H9 (cell line): ENCODE data around the gene TBC1D12. TPM values are rescaled to one million over a fixed set of nuclear protein-coding genes. Genes with fewer than 3 reads are reported as not detected.

Source experiments
- DNase-seq: peaks from one replicate; pipeline ENCODE4 v3.0.0-alpha.2; 2017
- H2AFZ ChIP-seq: one replicate; pipeline ENCODE4 v1.6.1; 2013; ENCODE audit warnings: mild to moderate bottlenecking, low read length, control low read depth, moderate library complexity
- H2AK5ac ChIP-seq: 2 replicates; pipeline ENCODE4 v1.6.1; 2013; ENCODE audit warnings: low read length, control low read depth, mixed read lengths; ENCODE audit not compliant: insufficient read length
- H2BK120ac ChIP-seq: one replicate; pipeline ENCODE4 v1.6.1; 2013; ENCODE audit warnings: low read depth, mild to moderate bottlenecking, low read length, control low read depth, inconsistent platforms; ENCODE audit not compliant: poor library complexity, severe bottlenecking
- H2BK12ac ChIP-seq: 2 replicates; pipeline ENCODE4 v1.6.1; 2013; ENCODE audit warnings: low read length, control low read depth, mixed read lengths, low read depth; ENCODE audit not compliant: insufficient read length
- H2BK15ac ChIP-seq: 2 replicates; pipeline ENCODE4 v1.6.1; 2013; ENCODE audit warnings: low read depth, low read length, control low read depth
- H2BK20ac ChIP-seq: one replicate; pipeline ENCODE4 v1.6.1; 2013; ENCODE audit warnings: low read depth, mild to moderate bottlenecking, low read length, control low read depth, inconsistent platforms; ENCODE audit not compliant: poor library complexity, severe bottlenecking
- H2BK5ac ChIP-seq: 2 replicates; pipeline ENCODE4 v1.6.1; 2013; ENCODE audit warnings: low read length, control low read depth, mixed read lengths; ENCODE audit not compliant: insufficient read length
- H3K14ac ChIP-seq: 2 replicates; pipeline ENCODE4 v1.6.1; 2013; ENCODE audit warnings: low read length, control low read depth; ENCODE audit not compliant: insufficient read depth
- H3K18ac ChIP-seq: 2 replicates; pipeline ENCODE4 v1.6.1; 2013; ENCODE audit warnings: low read depth, mild to moderate bottlenecking, mixed read lengths, low read length, control low read depth; ENCODE audit not compliant: insufficient read length
- H3K23ac ChIP-seq: 2 replicates; pipeline ENCODE4 v1.6.1; 2013; ENCODE audit warnings: low read length, control low read depth, mixed read lengths, low read depth; ENCODE audit not compliant: insufficient read length
- H3K23me2 ChIP-seq: 2 replicates; pipeline ENCODE4 v1.6.1; 2013; ENCODE audit warnings: low read depth, mild to moderate bottlenecking, mixed read lengths, low read length, control low read depth; ENCODE audit not compliant: insufficient read length, poor library complexity, severe bottlenecking
- H3K27ac ChIP-seq: 2 replicates; pipeline ENCODE4 v1.5.1; 2013; ENCODE audit warnings: low read length, control low read depth, mixed read lengths, low read depth; ENCODE audit not compliant: insufficient read length
- H3K27me3 ChIP-seq: 2 replicates; pipeline ENCODE4 v1.6.1; 2013; ENCODE audit warnings: low read length, control low read depth, inconsistent platforms; ENCODE audit not compliant: insufficient read depth
- H3K4ac ChIP-seq: 2 replicates; pipeline ENCODE4 v1.6.1; 2013; ENCODE audit warnings: low read depth, mild to moderate bottlenecking, control low read depth, inconsistent platforms, low read length, moderate library complexity
- H3K4me1 ChIP-seq: 2 replicates; pipeline ENCODE4 v1.6.1; 2013; ENCODE audit warnings: low read length, control low read depth, inconsistent platforms; ENCODE audit not compliant: insufficient read depth
- H3K4me2 ChIP-seq: 2 replicates; pipeline ENCODE4 v1.6.1; 2013; ENCODE audit warnings: low read length, control low read depth, mixed read lengths; ENCODE audit not compliant: insufficient read length, insufficient read depth
- H3K56ac ChIP-seq: 2 replicates; pipeline ENCODE4 v1.6.1; 2013; ENCODE audit warnings: low read depth, mild to moderate bottlenecking, mixed read lengths, low read length, control low read depth; ENCODE audit not compliant: insufficient read length
- H3K79me1 ChIP-seq: 2 replicates; pipeline ENCODE4 v1.6.1; 2013; ENCODE audit warnings: low read depth, mild to moderate bottlenecking, moderate library complexity, low read length, control low read depth, inconsistent platforms; ENCODE audit not compliant: insufficient read depth, poor library complexity, severe bottlenecking
- H3K79me2 ChIP-seq: 2 replicates; pipeline ENCODE4 v1.6.1; 2013; ENCODE audit warnings: low read length, control low read depth, inconsistent platforms; ENCODE audit not compliant: insufficient read depth
- H3K9ac ChIP-seq: 2 replicates; pipeline ENCODE4 v1.6.1; 2013; ENCODE audit warnings: low read length, control low read depth, mixed read lengths; ENCODE audit not compliant: insufficient read length; ENCODE audit errors: extremely low read depth
- H3K9me3 ChIP-seq: one replicate; pipeline ENCODE4 v1.6.1; 2013; ENCODE audit warnings: low read depth, low read length, inconsistent platforms; ENCODE audit not compliant: control insufficient read depth
- H3T11ph ChIP-seq: one replicate; pipeline ENCODE4 v1.6.1; 2013; ENCODE audit warnings: mild to moderate bottlenecking, low read length, control low read depth, inconsistent platforms
- H4K20me1 ChIP-seq: one replicate; pipeline ENCODE4 v1.6.1; 2013; ENCODE audit not compliant: control insufficient read depth, insufficient read length, insufficient read depth
- H4K5ac ChIP-seq: 2 replicates; pipeline ENCODE4 v1.6.1; 2013; ENCODE audit warnings: low read depth, mild to moderate bottlenecking, mixed read lengths, low read length, control low read depth; ENCODE audit not compliant: insufficient read length
- H4K8ac ChIP-seq: replicated peaks from 2 replicates; pipeline ENCODE4 v1.6.1; 2013; ENCODE audit warnings: low read length, control low read depth, mixed read lengths, low read depth; ENCODE audit not compliant: insufficient read length
- H4K91ac ChIP-seq: 2 replicates; pipeline ENCODE4 v1.6.1; 2013; ENCODE audit warnings: low read depth, mild to moderate bottlenecking, moderate library complexity, mixed read lengths, low read length, control low read depth; ENCODE audit not compliant: insufficient read length
- H3K27ac Mint-ChIP-seq, 3 experiments: 2 replicates in 2 of 3; 3 replicates in 1 of 3; pipeline ENCODE4 v1.8.0; 2020 to 2021; ENCODE audit warnings: mixed read lengths in 3 of 3, mild to moderate bottlenecking in 1 of 3, moderate library complexity in 1 of 3
- H3K27me3 Mint-ChIP-seq: 2 replicates; pipeline ENCODE4 v1.8.0; 2021; ENCODE audit warnings: low read depth, mild to moderate bottlenecking, moderate library complexity, mixed read lengths
- H3K36me3 Mint-ChIP-seq, 3 experiments: 2 replicates in 2 of 3; 3 replicates in 1 of 3; pipeline ENCODE4 v1.8.0; 2020 to 2021; ENCODE audit warnings: low read depth in 3 of 3, mixed read lengths in 3 of 3; ENCODE audit not compliant: insufficient read depth in 1 of 3
- H3K4me1 Mint-ChIP-seq, 2 experiments: 2 replicates each; pipeline ENCODE4 v1.8.0; 2020; ENCODE audit warnings: mixed read lengths in 2 of 2
- H3K4me3 Mint-ChIP-seq, 2 experiments: 2 replicates in 1 of 2; 3 replicates in 1 of 2; pipeline ENCODE4 v1.8.0; 2020 to 2021; ENCODE audit warnings: mild to moderate bottlenecking in 2 of 2, mixed read lengths in 2 of 2, moderate library complexity in 1 of 2
- H3K9me3 Mint-ChIP-seq, 2 experiments: 2 replicates in 1 of 2; 3 replicates in 1 of 2; pipeline ENCODE4 v1.8.0; 2020; ENCODE audit warnings: mild to moderate bottlenecking in 2 of 2, mixed read lengths in 2 of 2, moderate library complexity in 1 of 2
- CTCF ChIP-seq: fragments of 200-600 bp; sonication (generic); conservative IDR thresholded peaks from 3 replicates; pipeline ENCODE4 v1.8.0; 2021; ENCODE audit warnings: antibody characterized with exemption, mild to moderate bottlenecking
- WGBS: extraction: QIAGEN DNeasy Blood & Tissue Kit; methylation state at CpG from one replicate; pipeline ENCODE4 v1.1.7; 2013; ENCODE audit warnings: missing lambda C conversion rate, low lambda C conversion rate, mixed read lengths; ENCODE audit not compliant: insufficient read length; ENCODE audit errors: extremely low coverage; 5-methylcytosine and 5-hydroxymethylcytosine counted together
- total RNA-seq: library from RNA; stranded (reverse); gene quantifications from 2 replicates; pipeline ENCODE4 v1.2.1, GENCODE V29; 2021

TBC1D12 gene
- total RNA-seq, 1 experiment from 2014 or later: 2.0 TPM

- Mint-ChIP-seq H3K27ac (no peak overlapping the region), H3K36me3 (peaks cover 2 to 13% (median 8%) of the 10 kb centered on the region in 3 experiments; a peak in 6 of 7 replicates), H3K4me3 (no peak overlapping the region), H3K9me3 (peaks cover 17 to 21% of the 10 kb centered on the region in 2 experiments), H3K4me1 (no peaks in the 10 kb centered on the region), H3K27me3 (no peaks in the 10 kb centered on the region)
- no peak overlapping the region for H2BK5ac ChIP-seq
- H3K23ac ChIP-seq: no peak overlapping the region
- no peaks in the 10 kb centered on the region for H3K4me1 ChIP-seq
- H4K20me1 ChIP-seq: no peaks in the 10 kb centered on the region
- H3K14ac ChIP-seq: no peak overlapping the region
- TF ChIP-seq CTCF: no peak
- no peaks in the 10 kb centered on the region for H3K79me1 ChIP-seq
- no peak overlapping the region for H3T11ph ChIP-seq
- no CpG with 5 or more reads among the region's 1 CpG for WGBS
- H2BK20ac ChIP-seq: no peak overlapping the region
- H3K18ac ChIP-seq: no peak overlapping the region
- no peak overlapping the region for H3K9ac ChIP-seq
- no peak overlapping the region for H3K27ac ChIP-seq
- H2BK15ac ChIP-seq: no peak overlapping the region
- no peaks in the 10 kb centered on the region for H3K9me3 ChIP-seq
- H2BK120ac ChIP-seq: no peak overlapping the region
- H3K56ac ChIP-seq: no peak overlapping the region
- H4K5ac ChIP-seq: no peak overlapping the region
- no peak overlapping the region for H3K4ac ChIP-seq
- H3K79me2 ChIP-seq: no peaks in the 10 kb centered on the region
- H2AK5ac ChIP-seq: no peak overlapping the region
- H3K27me3 ChIP-seq: no peaks in the 10 kb centered on the region
- H3K4me2 ChIP-seq: no peak overlapping the region
- no peak overlapping the region for H4K91ac ChIP-seq
- H2BK12ac ChIP-seq: no peak overlapping the region
- H2AFZ ChIP-seq: no peak overlapping the region
- no peak overlapping the region for H4K8ac ChIP-seq
- no peaks in the 10 kb centered on the region for H3K23me2 ChIP-seq
- DNase-seq: no peak
Measured at GRCh38 chr10:94423627-94424026, 21.3 kb downstream of the TBC1D12 start.
